ENCODE results near the gene CYTIP. TPM values are rescaled to one million over a fixed set of nuclear protein-coding genes. Genes with fewer than 3 reads are reported as not detected.

The CYTIP gene
- total RNA-seq, 1 donor from 2014 or later: 0.14 TPM

DNA sequence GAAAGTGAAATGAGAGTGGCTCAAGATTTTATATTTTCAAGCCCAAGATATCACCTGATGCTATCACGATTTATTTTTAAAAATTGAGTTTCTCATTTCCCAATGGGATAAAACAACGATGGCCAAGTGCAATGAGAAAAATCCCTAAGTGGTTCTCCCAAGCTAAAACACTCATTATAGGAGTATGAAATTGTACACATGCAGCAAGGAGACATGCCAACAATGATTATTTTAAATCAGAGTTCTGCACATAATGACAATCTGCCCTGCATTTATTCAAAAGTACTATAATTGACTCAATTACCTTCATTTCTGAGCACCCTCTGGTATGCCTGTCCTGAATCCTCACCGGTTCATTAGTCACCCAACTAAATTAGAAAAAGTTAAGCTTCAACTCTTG, 12.7 kb downstream of the CYTIP start:
- Mint-ChIP-seq H3K4me3 (ENCODE audit: low read depth) (no peak overlapping the region), H3K4me1 (ENCODE audit: low read depth) (peaks cover 17% of the 10 kb centered on the region), H3K27ac (no peak overlapping the region), H3K9me3 (ENCODE audit: low read depth) (peaks cover 7% of the 10 kb centered on the region), H3K36me3 (ENCODE audit: insufficient read depth) (no peaks in the 10 kb centered on the region), H3K27me3 (no peaks in the 10 kb centered on the region)
- TF ChIP-seq, protein P1, sequence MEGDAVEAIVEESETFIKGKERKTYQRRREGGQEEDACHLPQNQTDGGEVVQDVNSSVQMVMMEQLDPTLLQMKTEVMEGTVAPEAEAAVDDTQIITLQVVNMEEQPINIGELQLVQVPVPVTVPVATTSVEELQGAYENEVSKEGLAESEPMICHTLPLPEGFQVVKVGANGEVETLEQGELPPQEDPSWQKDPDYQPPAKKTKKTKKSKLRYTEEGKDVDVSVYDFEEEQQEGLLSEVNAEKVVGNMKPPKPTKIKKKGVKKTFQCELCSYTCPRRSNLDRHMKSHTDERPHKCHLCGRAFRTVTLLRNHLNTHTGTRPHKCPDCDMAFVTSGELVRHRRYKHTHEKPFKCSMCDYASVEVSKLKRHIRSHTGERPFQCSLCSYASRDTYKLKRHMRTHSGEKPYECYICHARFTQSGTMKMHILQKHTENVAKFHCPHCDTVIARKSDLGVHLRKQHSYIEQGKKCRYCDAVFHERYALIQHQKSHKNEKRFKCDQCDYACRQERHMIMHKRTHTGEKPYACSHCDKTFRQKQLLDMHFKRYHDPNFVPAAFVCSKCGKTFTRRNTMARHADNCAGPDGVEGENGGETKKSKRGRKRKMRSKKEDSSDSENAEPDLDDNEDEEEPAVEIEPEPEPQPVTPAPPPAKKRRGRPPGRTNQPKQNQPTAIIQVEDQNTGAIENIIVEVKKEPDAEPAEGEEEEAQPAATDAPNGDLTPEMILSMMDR (IDR thresholded peaks at IDR 0.05; ENCODE audit: unreplicated experiment): no peak
- no peak for DNase-seq (ENCODE audit: low spot score, unreplicated experiment)

DNA sequence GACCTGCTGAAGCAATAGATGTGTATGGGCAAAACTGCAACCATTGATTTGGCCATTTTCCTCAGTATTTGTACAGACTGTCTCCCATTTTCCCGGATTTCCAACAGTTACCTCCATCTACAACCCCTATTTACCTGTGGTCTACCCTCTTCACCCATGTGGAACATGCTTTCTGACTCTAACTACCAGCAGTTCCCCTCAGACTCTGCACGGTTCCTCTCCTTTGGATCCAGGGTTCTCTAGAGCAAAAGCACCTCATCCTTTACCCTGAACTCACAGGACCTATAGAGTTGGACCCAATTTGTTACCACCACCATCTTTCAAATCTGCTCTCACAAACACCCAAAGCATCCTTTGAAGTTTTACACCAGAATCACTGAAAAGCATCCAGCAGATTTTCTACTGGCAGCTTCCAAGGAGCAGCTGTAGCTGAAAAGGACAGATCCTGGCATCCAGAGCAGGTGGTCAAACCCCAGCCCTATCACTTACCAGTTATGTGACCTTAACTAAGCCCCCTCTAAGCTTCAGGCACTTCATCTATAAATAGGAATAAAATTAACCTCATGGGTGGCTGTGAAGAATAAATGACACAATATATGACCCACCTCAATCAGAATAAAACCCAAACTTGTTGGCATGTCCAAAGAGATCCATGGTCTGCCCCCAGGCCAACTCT, 15.3 kb downstream of the CYTIP start:
- Mint-ChIP-seq H3K27me3 (no peaks in the 10 kb centered on the region), H3K27ac (no peak overlapping the region), H3K4me1 (ENCODE audit: low read depth) (peaks cover 11% of the 10 kb centered on the region), H3K36me3 (ENCODE audit: insufficient read depth) (no peaks in the 10 kb centered on the region), H3K4me3 (ENCODE audit: low read depth) (no peak overlapping the region), H3K9me3 (ENCODE audit: low read depth) (peaks cover 15% of the 10 kb centered on the region)
- no peak for DNase-seq (ENCODE audit: low spot score, unreplicated experiment)
- TF ChIP-seq, protein P1 (IDR thresholded peaks at IDR 0.05; ENCODE audit: unreplicated experiment): no peak

DNA sequence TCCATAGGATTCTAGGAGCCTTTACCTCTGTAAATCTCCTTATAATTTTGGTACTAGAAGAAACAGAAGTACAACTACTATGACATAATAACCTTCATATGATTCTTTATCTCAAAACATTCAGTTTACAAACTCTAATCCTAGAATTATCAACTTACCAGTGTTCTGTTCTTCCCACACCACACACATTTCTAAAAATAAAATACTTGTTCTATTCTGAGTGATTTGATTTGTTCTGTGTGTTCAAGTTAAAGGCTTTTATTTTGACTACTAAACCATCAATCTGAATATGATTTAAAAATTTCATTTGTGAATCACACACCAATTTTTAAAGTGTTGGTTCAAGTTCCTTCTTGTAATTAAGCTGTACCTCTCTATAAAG, 16.0 kb downstream of the CYTIP start:
- H3K36me3 Mint-ChIP-seq (ENCODE audit: insufficient read depth): no peaks in the 10 kb centered on the region

DNA sequence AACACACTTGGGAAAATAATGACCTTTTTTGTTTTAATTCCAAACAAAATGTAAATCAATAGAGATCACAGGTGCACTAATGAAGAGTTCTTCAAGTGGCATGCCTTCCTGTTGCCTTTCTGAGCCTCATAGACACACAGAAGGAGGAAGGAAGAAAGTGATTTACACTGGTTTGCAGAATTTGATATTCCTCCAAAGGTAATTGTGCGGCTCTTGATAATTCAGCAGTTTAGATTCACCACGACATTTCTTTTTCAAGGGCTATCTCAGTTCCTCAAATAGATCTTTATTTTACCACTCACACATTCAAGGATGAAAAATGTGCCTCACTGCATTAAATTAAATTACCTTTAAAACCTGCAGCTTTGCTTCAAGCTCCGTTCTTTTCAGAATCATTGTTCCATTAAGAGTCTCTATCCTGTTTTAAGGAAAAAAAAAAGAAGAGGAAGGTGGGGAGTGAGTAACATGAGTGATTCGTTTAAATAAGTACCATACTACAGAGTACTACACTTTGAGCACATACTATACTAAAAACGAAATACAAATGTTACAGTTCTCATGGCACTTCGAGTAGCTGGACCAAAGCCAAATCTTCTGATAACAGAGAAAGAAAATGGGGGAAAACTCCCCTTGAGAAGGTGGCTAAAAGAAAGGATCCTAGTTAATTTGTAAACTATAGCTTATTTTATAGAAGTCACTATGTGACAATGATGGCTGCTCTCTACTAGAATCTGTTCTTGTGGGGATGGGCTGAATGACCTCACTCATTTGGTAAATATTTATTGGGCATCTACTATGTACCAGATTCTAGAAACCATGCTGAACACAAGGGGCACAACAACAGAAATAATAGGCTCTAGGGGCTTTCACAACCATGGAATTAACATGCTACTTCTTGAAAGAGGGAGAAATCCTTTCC, 16.6 kb downstream of the CYTIP start:
- Mint-ChIP-seq H3K27me3 (no peaks in the 10 kb centered on the region), H3K9me3 (ENCODE audit: low read depth) (peaks cover 15% of the 10 kb centered on the region), H3K4me3 (ENCODE audit: low read depth) (no peak overlapping the region), H3K4me1 (ENCODE audit: low read depth) (peaks cover 6% of the 10 kb centered on the region), H3K27ac (no peak overlapping the region), H3K36me3 (ENCODE audit: insufficient read depth) (no peaks in the 10 kb centered on the region)
- DNase-seq (ENCODE audit: low spot score, unreplicated experiment): no peak
- TF ChIP-seq, protein P1 (IDR thresholded peaks at IDR 0.05; ENCODE audit: unreplicated experiment): no peak

More for the DNA sequence above, 16.0 kb downstream of the CYTIP start:
- Mint-ChIP-seq H3K4me1 (ENCODE audit: low read depth) (peaks cover 8% of the 10 kb centered on the region), H3K27me3 (no peaks in the 10 kb centered on the region), H3K9me3 (ENCODE audit: low read depth) (peaks cover 15% of the 10 kb centered on the region), H3K27ac (no peak overlapping the region), H3K4me3 (ENCODE audit: low read depth) (no peak overlapping the region)
- DNase-seq (ENCODE audit: low spot score, unreplicated experiment): no peak
- TF ChIP-seq, protein P1 (IDR thresholded peaks at IDR 0.05; ENCODE audit: unreplicated experiment): no peak

DNA sequence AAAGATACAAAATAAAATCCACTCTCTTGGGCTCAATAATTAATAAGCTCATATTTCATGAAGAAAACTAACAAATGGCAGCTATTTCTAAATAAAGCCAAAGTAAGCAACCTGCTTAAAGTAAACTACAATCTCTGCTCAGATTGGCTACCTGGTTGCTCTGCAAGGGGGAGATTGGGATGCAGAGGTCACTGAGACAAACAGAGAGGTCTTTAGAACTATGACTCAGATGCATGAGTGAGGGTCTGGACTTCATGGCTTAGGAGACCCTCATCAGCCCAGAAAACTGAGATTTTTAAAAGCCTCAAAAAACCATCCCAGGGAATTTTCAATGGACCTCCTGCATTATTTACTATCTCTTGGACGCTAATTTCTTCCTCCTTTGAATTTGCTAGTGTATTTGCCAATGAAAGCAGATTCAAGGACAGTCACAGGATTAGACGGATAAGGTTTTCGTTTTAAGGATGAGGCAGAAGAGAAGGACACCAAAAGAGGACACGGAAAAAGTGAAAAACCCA, 17.4 kb downstream of the CYTIP start:
- Mint-ChIP-seq H3K27me3 (no peaks in the 10 kb centered on the region), H3K9me3 (ENCODE audit: low read depth) (peaks cover 15% of the 10 kb centered on the region), H3K27ac (no peak overlapping the region), H3K36me3 (ENCODE audit: insufficient read depth) (no peaks in the 10 kb centered on the region), H3K4me3 (ENCODE audit: low read depth) (no peak overlapping the region), H3K4me1 (ENCODE audit: low read depth) (peaks cover 6% of the 10 kb centered on the region)
- TF ChIP-seq, protein P1 (IDR thresholded peaks at IDR 0.05; ENCODE audit: unreplicated experiment): no peak
- DNase-seq (ENCODE audit: low spot score, unreplicated experiment): no peak
